Hematopoietic multipotent progenitor cell treated with erythropoietin and hydrocortisone succinate and interleukin-3 and kit ligand, for 4 days (in vitro differentiated cells): ENCODE data around the gene USPL1.

ENCODE experiments used
- DNase-seq: peaks from one replicate; pipeline ENCODE4 v3.0.0-alpha.2; 2015

USPL1 gene

DNA sequence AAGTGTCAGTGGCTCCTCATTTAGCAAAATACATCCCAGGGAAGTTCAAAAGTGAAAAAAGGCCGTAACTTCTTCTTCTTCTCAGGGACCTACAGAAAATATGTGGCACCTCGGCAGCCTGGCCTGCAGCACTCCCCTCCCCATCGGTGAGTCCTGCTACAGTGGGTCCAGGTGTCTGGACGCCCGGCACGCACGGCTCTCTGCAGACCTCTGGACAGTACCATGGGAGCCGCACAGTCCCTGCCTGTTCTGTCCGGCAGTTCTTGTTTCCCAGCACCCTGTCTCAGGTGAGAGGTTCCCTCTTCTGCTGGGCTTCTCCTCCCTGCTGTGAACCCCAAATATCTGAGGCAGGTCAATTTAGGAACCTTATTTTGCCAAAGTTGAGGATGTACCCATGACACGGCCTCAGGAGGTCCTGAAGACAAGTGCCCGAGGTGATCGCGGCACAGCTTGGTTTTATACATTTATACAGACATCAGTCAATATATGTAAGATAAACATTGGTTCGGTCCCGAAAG lies 80.8 kb downstream of the USPL1 start:
- DNase-seq = no peak

DNA sequence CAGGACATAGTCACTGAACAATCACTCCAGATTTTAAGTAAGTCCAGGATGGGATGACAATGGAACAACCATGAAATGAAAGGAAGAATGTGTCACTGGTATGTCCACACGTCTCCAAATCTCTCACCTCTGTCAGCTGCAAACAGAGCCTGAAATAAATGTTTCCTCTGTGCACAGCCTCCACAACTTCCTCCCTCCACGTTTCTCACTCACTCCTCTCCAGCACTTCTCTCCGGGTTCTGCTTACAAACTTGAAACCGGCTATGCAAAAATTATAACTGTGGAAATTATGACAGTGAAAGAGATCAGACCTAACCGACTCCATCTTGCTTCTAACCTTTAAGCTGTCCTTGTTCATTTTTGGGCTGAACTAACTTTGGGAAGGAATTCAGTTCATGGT lies 82.6 kb downstream of the USPL1 start:
- no peak for DNase-seq

- no peak for DNase-seq
Measured at GRCh38 chr13:30702006-30702405, 84.3 kb downstream of the USPL1 start.

DNA sequence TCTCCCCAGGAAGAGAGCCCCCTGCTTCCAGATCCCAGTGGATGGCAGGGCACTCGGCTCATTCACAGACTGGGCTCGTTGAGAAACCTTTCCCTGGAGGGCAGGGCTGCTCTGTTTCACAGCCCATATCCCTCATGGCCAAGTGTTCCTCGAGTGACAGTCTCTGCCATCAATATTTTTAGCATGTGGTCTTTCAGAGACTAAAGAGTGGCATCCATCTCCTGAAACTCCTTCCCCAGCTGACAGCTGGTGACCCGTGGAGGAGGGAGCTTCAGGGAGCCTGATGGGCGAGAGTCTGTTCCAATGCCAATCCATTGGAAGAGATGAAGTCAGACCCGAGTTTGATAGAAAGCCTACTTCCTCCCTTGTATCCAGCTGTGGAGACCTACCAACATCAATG lies 86.9 kb downstream of the USPL1 start:
- no peak for DNase-seq

DNA sequence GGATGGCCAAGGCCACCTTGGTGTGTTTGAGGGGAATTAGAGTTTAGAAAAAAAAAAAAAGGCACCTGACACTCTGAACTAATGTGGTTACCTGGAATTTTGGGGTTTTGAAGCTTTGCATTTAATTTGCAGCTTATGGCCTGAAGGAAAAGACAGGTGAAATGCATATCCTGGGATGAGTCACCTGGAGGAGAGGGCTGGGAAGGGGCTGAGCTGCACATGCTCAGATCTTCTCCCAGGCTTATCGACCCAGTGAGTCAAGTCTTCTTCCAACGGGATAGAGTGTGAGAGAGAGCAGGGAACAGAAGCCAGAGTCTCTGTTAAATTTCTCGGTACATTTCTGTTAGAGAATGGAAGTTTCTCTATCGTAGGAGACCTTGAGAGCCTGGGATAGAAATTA lies 88.0 kb downstream of the USPL1 start:
- DNase-seq = no peak

DNA sequence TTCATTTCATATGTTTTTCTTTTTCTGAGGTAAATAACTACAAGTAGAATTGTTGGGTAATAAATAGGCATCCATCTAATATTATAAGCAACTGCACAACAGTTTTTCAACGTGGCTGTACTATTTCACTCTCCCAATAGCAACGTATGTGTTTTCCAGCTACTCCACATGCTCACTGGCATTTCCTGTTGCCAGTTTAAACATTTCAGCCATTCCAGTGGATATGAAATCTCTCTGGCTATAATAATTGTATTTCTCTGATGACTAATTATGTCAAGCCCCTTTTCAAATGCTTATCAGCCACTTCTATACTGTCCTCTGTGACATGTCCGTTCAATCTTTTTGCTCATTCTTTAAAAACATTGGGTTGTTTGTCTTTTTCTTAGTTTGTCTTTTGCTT lies 90.8 kb downstream of the USPL1 start:
- DNase-seq = no peak
